ENCODE results near the gene KCNQ1.
A peak's percentile ranks its signal among the peaks of the same experiment; 100 is the strongest.

KCNQ1 gene

GRCh38 chr11:2691355-2691761 is 246.6 kb downstream of the KCNQ1 start:
- H3K36me3 ChIP-seq (ENCODE audit: insufficient read depth, low read length): no peaks in the 10 kb centered on the region
- no peak overlapping the region for H3K9ac ChIP-seq (ENCODE audit: low read depth, low read length)
- H3K4me2 ChIP-seq (ENCODE audit: insufficient read depth, low read length): no peak overlapping the region
- H2AFZ ChIP-seq (ENCODE audit: low read depth, low read length): no peak overlapping the region
- H3K27me3 ChIP-seq (ENCODE audit: insufficient read depth, low read length, poor library complexity): no peaks in the 10 kb centered on the region
- ATAC-seq (ENCODE audit: insufficient read depth, low read depth) (no peak), DNase-seq (no peak)
- H3K79me2 ChIP-seq (ENCODE audit: insufficient read depth, low read length): 0 out of 2 replicates have a peak, but pooled peaks cover 4% of the 10 kb centered on the region
- no peaks in the 10 kb centered on the region for H3K4me1 ChIP-seq (ENCODE audit: insufficient read depth, low read length)
- no peaks in the 10 kb centered on the region for H3K9me3 ChIP-seq (ENCODE audit: insufficient read depth, low read length, severe bottlenecking)
- peaks cover 23% of the 10 kb centered on the region for H4K20me1 ChIP-seq (ENCODE audit: insufficient read depth, low read length)
- no peak overlapping the region for H3K4me3 ChIP-seq (ENCODE audit: low read depth in 1 of 2, low read length in 2 of 2)
- no peak overlapping the region for H3K27ac ChIP-seq (ENCODE audit: low read length)
- TF ChIP-seq EZH2 (IDR thresholded peaks at IDR 0.05; ENCODE audit: borderline replicate concordance, low read depth, low read length, severe bottlenecking): no peak
- TF ChIP-seq, protein P1, sequence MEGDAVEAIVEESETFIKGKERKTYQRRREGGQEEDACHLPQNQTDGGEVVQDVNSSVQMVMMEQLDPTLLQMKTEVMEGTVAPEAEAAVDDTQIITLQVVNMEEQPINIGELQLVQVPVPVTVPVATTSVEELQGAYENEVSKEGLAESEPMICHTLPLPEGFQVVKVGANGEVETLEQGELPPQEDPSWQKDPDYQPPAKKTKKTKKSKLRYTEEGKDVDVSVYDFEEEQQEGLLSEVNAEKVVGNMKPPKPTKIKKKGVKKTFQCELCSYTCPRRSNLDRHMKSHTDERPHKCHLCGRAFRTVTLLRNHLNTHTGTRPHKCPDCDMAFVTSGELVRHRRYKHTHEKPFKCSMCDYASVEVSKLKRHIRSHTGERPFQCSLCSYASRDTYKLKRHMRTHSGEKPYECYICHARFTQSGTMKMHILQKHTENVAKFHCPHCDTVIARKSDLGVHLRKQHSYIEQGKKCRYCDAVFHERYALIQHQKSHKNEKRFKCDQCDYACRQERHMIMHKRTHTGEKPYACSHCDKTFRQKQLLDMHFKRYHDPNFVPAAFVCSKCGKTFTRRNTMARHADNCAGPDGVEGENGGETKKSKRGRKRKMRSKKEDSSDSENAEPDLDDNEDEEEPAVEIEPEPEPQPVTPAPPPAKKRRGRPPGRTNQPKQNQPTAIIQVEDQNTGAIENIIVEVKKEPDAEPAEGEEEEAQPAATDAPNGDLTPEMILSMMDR (IDR thresholded peaks at IDR 0.05; ENCODE audit: borderline replicate concordance, extremely low read depth, low read length, poor library complexity, severe bottlenecking): no peak

DNA sequence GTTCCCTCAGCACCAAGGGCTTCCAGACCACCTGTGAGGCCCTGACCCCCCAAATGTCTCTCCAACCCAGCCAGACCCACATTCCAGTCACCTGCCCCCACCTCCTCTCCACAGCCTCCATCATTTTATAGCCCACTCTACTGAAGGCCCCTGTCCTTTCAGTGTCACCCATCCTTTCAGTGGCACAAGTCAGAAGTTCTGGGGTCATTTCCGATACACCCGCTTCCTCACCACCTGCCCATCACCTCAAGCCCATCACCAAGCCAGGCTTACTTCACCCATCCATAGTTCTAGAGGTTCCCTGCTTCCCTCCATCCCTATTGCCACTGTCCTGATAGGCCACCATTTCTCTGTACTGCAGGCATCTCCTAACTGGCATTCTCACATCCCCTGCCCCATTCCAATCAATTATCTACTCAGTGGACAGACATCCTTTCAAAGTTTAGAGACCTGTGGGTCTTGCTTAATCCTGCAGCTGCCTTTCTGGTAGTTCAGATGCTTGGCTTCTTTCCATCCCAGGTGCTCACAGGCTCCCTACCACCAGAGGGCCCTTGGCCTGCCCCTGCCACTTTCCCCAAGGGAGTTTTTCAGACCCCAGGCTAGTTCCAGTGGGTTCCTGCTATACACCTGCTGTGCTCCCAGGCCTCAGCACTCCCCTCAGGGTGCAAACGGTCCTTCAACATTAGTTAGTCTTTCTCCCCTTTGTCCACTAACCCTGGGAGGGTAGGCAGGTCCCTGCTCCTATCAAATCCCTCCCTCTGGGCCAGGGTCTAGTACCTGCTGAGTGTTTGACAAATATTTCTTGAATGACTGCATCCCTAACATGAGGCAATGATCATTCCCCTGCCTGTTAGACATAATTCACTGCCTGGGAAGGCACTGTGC is 247.4 kb downstream of the KCNQ1 start:
- Histone ChIP-seq H3K4me2 (ENCODE audit: insufficient read depth, low read length) (no peak overlapping the region), H2AFZ (ENCODE audit: low read depth, low read length) (no peak overlapping the region), H4K20me1 (ENCODE audit: insufficient read depth, low read length) (peaks cover 20% of the 10 kb centered on the region), H3K27ac (ENCODE audit: low read length) (no peak overlapping the region), H3K4me3 (ENCODE audit: low read depth in 1 of 2, low read length in 2 of 2) (no peak overlapping the region), H3K79me2 (ENCODE audit: insufficient read depth, low read length) (0 out of 2 replicates have a peak, but pooled peaks cover 4% of the 10 kb centered on the region), H3K27me3 (ENCODE audit: insufficient read depth, low read length, poor library complexity) (no peaks in the 10 kb centered on the region), H3K9ac (ENCODE audit: low read depth, low read length) (no peak overlapping the region), H3K4me1 (ENCODE audit: insufficient read depth, low read length) (no peaks in the 10 kb centered on the region), H3K9me3 (ENCODE audit: insufficient read depth, low read length, severe bottlenecking) (no peaks in the 10 kb centered on the region), H3K36me3 (ENCODE audit: insufficient read depth, low read length) (no peaks in the 10 kb centered on the region)
- TF ChIP-seq, protein P1 (IDR thresholded peaks at IDR 0.05; ENCODE audit: borderline replicate concordance, extremely low read depth, low read length, poor library complexity, severe bottlenecking): peak; percentile 45
- TF ChIP-seq EZH2 (IDR thresholded peaks at IDR 0.05; ENCODE audit: borderline replicate concordance, low read depth, low read length, severe bottlenecking): no peak
- DNase-seq: peak; percentile 24
- ATAC-seq (ENCODE audit: insufficient read depth, low read depth): peak; percentile 47; the same call in 1 of the 3 replicates

- H3K27me3 ChIP-seq (ENCODE audit: insufficient read depth, low read length, poor library complexity): no peaks in the 10 kb centered on the region
- H3K9ac ChIP-seq (ENCODE audit: low read depth, low read length): no peak overlapping the region
- TF ChIP-seq, protein P1 (IDR thresholded peaks at IDR 0.05; ENCODE audit: borderline replicate concordance, extremely low read depth, low read length, poor library complexity, severe bottlenecking): no peak
- TF ChIP-seq EZH2 (IDR thresholded peaks at IDR 0.05; ENCODE audit: borderline replicate concordance, low read depth, low read length, severe bottlenecking): no peak
- peaks cover 24% of the 10 kb centered on the region for H4K20me1 ChIP-seq (ENCODE audit: insufficient read depth, low read length)
- DNase-seq (no peak), ATAC-seq (ENCODE audit: insufficient read depth, low read depth) (no peak)
- no peak overlapping the region for H3K4me3 ChIP-seq (ENCODE audit: low read depth in 1 of 2, low read length in 2 of 2)
- H3K79me2 ChIP-seq (ENCODE audit: insufficient read depth, low read length): peaks cover 11% of the 10 kb centered on the region
- no peak overlapping the region for H2AFZ ChIP-seq (ENCODE audit: low read depth, low read length)
- no peak overlapping the region for H3K4me2 ChIP-seq (ENCODE audit: insufficient read depth, low read length)
- no peaks in the 10 kb centered on the region for H3K36me3 ChIP-seq (ENCODE audit: insufficient read depth, low read length)
- H3K9me3 ChIP-seq (ENCODE audit: insufficient read depth, low read length, severe bottlenecking): no peaks in the 10 kb centered on the region
- no peak overlapping the region for H3K27ac ChIP-seq (ENCODE audit: low read length)
- peaks cover 9% of the 10 kb centered on the region for H3K4me1 ChIP-seq (ENCODE audit: insufficient read depth, low read length)
Measured at GRCh38 chr11:2693271-2694261, 248.8 kb downstream of the KCNQ1 start.
